RPMI8226 (cell line): Measurements from ENCODE around the gene PTPRG.

Source experiments
- DNase-seq: peaks from one replicate; pipeline ENCODE4 v3.0.0-alpha.2; 2015

Gene PTPRG

DNA sequence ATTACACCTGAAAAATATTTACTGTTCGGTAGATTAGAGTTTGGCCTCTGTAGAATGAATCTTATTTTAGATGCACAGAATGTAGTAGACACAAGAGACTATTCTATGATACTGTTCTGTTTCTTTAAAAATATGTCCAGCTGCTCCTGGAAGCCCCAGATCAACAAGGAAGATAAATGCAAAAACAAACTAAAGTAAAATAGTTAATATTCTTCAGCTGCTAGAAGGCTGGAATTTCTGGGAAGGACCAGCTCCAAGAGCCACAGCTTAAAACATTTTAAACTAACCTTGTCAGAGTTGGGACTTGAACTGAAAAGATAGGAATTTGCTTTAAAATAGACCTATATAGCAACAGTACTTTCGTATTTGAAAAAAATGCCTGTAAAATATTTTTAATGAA, 277.9 kb downstream of the PTPRG start:
- DNase-seq: no peak

GRCh38 chr3:61841111-61841845, 279.9 kb downstream of the PTPRG start:
- DNase-seq: no peak

- no peak for DNase-seq
Observed at GRCh38 chr3:61841988-61842387, 280.6 kb downstream of the PTPRG start.

GRCh38 chr3:61844346-61844745, 283.0 kb downstream of the PTPRG start:
- DNase-seq: no peak

GRCh38 chr3:61846488-61846887, 285.1 kb downstream of the PTPRG start:
- no peak for DNase-seq

DNA sequence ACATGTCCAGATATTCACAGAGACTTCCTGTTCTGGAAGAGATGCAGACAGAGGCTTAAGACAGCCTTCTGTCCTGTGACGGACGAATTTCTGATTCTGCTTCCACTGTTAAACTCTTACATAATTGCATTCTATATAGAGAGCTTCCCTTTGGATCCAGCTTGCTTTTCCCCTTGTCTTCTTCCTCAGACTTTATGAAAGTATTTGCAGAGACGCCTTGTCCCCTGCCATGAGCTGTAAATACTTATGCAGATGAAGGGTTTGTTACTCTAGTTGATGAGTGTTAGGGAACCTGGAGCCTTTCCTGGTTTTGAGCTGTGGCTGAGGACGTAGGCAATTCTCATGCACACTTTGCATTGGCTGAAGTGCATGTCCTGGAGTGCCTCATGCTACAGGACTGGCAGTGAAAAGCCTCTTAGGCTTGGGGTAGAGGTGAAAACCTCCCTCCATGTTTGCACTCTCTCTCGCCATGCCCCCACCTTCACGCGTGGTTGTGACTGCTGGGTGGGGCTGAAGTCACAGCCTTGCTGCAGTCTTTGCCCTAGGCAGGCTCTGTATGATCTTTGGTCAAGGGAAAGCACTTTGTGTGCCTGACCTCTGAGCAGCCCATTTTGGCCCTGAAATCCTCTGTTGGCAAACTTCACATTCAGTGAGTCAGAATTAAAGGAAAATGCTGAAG, 286.6 kb downstream of the PTPRG start:
- DNase-seq: no peak

DNA sequence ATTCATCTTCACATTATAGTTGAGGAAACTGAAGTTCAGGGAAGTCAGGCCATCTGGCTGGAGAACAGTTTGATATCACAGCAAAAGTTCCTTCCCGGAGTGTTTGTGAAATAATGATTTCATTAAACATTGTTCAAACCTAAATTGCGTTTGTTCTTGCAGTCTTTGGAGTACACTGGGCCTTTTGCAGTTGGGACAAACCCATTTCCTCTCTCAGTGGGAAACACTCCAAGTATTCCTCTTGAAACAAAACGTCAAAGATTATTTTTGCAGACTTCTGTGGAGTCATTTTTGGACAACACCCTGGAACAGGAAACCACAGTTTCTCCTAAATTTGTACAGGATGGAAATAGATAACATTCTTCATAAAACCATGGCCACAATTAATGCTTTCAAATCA, 287.5 kb downstream of the PTPRG start:
- no peak for DNase-seq

- DNase-seq: no peak
Observed at GRCh38 chr3:61853912-61854311, 292.5 kb downstream of the PTPRG start.

- no peak for DNase-seq
Observed at GRCh38 chr3:61855211-61855610, 293.8 kb downstream of the PTPRG start.

DNA sequence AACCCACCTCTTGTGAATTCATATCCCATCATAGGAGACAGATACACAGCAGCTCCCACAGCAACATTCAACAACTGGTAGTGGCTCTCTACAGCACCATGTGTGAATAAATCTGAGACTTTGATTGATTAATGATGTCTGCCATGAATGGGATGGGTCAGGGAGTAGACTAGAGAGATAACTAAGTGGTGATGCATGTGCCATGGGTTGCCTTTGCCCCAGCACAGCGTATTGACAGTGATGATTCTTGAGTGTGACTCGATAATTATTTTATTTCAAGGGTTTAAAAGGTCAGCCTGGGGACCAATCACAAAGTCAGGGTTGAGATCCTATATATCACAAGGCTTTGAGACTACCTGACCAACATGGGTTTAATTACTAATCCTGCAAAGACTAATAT, 295.9 kb downstream of the PTPRG start:
- no peak for DNase-seq

- no peak for DNase-seq
Observed at GRCh38 chr3:61858054-61858453, 296.7 kb downstream of the PTPRG start.

- no peak for DNase-seq
Observed at GRCh38 chr3:61861410-61861809, 300.0 kb downstream of the PTPRG start.

DNA sequence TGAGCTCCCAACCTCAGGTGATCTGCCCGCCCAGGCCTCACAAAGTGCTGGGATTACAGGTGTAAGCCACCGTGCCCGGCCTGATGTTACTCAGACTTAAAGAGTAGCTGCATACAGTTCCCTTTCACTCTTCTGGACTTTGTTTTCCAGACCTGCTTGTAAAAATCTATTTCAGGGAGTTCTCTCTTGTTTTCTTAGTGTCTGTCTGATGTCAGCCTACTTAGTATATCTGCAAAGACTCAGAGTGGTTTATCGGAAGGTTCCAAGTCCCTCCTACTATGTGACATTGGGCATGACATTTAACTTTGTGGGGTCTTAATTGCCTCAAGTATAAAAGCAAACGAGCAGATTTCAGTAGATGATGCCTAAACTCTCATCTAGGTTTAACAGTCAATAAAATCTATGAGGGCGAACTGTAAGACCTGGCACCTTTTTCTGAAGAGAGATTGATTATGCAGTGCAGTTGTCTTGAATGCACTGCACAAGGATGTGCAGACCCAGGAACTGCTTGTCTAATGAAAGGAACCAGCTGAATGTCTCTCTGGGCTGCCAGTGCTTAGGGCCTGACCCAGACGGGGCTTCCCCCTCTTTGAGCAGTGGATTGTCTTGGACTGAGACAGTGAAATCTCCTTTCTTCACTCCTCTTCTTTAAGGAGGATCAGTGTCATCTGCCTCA, 301.4 kb downstream of the PTPRG start:
- DNase-seq: no peak

- DNase-seq: no peak
Observed at GRCh38 chr3:61863579-61863978, 302.2 kb downstream of the PTPRG start.

GRCh38 chr3:61864886-61865285, 303.5 kb downstream of the PTPRG start:
- no peak for DNase-seq

DNA sequence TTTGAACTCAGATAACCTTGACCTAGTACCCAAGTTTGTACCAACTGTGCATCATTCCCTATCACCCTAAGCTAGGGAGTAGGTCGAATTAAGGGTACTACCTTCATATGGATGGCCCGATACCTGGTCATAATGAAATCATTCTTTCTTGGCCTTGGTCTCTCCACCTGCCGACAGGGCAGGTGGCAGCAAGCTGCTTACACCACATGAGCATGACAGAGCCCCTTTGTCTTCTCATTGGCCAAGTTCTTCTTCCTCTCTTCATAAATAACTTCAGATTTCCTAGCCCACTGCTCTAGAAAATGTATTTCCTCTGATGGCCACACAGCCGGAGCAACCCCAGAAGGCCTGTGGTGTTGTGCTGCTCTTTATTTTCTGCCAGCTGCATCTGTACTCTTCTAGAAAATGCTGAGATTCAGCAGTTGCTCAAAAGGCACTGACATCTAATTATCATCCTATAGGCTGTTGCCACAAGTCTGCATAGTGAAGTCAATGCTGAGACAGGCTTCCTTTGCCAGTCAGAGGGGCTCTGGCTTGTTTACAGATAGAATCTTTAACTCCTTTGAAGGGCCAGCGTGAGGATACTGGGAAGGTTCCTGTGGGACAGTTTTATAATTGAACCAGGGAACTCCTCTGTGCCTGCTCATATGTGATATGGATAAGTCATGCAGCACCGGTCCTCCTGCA, 304.2 kb downstream of the PTPRG start:
- no peak for DNase-seq

- no peak for DNase-seq
Observed at GRCh38 chr3:61866153-61866542, 304.8 kb downstream of the PTPRG start.

- DNase-seq: no peak
Observed at GRCh38 chr3:61866961-61867461, 305.6 kb downstream of the PTPRG start.

- no peak for DNase-seq
Observed at GRCh38 chr3:61868499-61868898, 307.1 kb downstream of the PTPRG start.

- no peak for DNase-seq
Observed at GRCh38 chr3:61869371-61869770, 308.0 kb downstream of the PTPRG start.

- no peak for DNase-seq
Observed at GRCh38 chr3:61871644-61872043, 310.3 kb downstream of the PTPRG start.

DNA sequence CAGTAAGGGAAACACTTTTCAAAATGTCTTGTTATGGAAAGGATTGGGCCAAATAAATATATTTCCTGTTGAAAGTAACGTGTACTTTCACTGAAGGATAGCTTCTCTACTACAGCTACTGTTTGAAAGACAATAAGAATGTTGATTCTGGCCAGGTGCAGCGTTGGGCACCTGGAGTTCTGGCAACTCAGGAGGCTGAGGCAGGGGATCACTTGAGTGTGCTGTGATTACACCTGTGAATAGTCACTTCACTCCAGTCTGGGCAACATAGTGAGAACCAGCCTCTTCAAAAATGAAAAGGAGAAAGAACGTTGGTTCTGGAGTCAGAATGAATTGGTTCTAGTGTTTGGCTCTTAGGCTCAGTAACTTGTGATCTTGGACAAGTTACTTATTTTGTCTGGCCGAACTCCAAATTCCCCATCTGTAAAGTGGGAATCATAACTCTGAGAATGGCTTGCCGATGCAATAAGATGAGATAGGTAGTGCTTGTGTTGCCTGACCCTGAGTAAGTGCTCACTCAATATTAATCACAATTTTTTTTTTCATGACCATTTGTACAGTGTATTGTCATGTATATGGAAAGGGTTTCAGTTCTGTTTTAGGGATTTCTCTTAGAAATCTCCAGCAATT, 310.8 kb downstream of the PTPRG start:
- DNase-seq: no peak
